HTR-8/SVneo (cell line): ENCODE measurements around the gene FCGR3A.
"Not testable (repeated sequence)": the region's sequence is repeated elsewhere in the genome, so short reads cannot be mapped to it uniquely, and the experiment has no call there.

Experiments
- DNase-seq: peaks from one replicate; pipeline ENCODE4 v3.0.0; 2011; ENCODE audit warnings: low spot score, mixed read lengths; ENCODE audit not compliant: insufficient read length
- FAIRE-seq: peaks from 2 replicates; lab custom pipeline; 2011; peaks lifted over from hg19 to GRCh38; lab: Jason Lieb, UNC

The FCGR3A gene

DNA sequence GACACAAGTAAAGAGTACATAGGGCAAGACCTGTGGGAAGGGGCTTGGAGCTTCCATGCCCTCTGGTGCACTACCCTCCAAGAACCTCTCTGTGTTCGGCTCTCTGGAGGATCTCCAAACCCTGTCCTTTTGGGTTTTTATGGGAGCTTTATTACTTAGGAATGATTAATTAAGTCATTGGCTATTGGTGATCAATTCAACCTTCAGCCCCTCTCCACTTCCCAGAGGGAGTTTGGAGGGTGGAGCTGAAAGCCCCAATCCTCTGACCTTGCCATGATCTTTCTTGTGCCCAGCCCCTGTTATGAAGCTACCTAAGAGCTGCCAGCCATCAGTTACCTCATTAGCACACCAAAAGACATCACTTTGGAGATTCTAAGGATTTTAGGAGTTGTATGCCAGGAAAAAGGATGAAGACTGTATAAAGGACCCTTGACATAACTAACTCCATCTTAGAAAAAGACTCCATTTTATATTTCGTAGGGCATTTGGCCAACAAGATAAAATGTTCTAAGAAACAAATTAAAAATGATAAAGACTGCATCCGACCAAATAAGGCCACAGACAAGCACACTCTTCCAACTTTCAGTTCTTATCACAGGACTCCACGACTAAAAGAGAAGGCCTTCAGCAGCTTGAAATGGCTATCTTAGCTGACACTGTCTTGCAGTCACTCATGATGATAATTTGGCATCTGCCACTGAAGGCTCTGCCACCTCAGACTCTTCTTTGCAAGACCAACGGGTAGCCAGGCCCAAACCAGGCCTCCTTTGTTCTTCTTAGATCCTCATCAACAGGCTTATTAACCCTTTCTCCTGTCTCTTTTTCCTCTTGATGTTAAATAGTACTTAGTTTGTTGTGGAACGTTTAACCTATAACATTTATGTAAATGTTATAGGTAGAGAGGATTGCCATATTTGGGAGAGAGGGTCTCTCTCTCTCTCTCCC lies 8.2 kb upstream of the FCGR3A start:
- FAIRE-seq, DNase-seq: not testable (repeated sequence)

DNA sequence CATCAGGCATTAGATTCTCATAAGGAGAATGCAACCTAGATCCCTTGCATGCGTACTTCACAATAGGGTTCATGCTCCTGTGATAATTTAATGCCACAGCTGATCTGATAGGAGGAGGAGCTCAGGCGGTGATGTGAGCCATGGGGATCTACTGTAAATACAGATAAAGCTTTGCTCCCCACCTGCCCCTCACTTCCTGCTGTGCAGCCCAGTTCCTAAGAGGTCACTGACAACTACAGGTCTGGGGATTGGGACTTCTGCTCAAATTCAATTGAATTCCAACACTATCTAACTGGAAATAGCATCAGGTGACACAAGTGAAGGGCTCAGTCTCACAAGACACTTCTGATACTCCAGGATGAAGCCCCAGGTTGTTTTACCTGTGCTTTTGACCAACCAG lies 7.4 kb upstream of the FCGR3A start:
- FAIRE-seq, DNase-seq: not testable (repeated sequence)

DNA sequence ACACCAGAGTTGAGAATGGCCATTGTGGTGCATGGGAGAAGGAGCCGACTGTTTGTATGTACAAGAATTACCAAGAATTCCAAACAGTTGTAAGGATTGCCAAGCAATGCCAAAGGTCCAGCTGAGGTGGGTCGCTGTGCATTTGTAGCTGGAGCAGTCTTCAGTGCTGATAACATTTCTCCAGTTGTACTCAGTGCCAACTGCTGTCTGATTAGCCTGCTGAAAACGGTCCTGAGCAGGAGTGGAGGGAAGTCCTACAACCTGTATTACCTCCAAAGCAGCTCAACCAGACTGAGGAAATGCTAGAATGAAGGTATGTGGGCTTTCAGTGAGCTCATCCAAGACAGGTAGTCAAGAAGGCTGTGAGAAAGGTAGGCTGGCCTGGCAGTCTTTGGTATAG lies 6.5 kb upstream of the FCGR3A start:
- FAIRE-seq, DNase-seq: not testable (repeated sequence)

DNA sequence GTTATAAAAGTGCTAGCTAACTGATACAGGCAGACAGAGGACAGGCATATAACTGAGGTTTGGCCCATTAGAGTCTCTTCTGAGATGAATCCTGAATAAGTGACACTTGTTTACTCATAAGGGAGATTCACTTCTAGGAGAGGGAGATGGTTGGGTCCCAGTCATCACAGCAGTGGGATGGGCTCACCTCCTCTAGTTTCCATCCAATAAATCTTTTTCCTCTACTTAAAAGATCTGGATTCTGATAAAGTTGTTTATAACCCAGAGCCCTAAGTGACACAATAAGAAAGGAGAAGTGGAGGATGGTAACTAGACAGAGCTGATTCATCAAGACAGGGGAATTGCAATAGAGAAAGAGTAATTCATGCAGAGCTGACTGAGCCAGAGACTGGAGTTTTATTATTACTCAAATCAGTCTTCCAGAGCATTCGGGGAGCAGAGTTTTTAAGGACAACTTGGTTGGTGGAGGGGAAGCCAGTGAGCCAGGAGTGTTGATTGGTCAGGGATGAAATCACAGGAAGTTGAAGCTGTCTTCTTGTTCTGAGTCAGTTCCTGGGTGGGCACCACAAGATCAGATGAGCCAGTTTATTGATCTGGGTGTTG lies 5.3 kb upstream of the FCGR3A start:
- FAIRE-seq, DNase-seq: not testable (repeated sequence)

DNA sequence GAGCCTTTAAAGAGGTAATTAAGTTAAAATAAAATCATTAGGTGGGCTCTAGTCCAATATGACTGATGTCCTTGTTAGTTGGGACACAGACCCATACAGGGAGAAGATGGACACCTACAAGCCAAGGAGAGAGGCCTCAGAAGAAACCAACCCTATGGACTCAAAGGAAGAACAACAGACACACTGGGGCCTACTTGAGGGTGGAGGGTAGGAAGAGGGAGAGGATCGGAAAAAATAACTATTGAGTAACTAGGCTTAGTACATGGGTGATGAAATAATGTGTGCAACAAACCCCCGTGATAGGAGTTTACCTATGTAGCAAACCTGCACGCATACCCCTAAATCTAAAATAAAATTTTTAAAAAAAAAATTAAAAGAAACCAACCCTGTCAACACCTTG lies 4.7 kb upstream of the FCGR3A start:
- not testable (repeated sequence) for FAIRE-seq, DNase-seq

DNA sequence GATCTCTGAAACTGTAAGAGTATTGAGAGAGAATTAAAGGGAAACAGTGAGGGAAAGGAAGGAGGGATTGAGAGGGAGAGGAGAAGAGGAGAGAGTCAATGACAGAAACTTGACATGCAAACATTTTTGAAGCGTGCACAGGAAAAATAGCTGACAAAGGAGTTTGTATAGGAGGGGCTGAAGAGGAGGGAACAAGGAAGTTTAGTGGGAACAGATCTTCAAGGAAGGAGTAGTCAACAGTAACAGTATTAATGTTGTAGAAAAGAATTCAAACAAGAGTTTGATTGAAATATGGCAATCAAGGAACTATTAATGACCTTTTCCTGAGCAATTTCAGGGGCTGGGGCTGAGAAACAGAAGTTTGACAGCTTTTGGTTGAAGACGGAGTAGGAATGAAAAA lies 4.0 kb upstream of the FCGR3A start:
- not testable (repeated sequence) for FAIRE-seq, DNase-seq

DNA sequence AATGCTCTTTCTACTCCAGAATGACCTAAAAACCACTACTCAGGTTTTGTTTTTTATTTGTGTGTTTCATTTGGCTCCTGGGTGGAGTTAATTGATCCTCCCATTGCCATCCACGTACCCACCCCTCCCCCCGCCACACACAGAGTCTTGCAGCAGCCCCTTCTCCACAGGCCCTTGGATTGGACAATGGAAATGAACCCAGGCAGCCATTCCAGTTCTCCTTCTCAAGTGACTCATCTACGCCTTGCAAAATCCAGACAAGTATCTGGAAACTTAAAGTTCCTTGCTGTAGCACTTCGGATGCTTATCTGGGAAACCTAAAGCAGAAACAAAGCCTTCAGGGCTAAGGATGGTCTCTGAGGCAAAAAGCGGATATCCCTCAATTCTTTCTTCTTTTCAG lies 1.3 kb upstream of the FCGR3A start:
- not testable (repeated sequence) for DNase-seq, FAIRE-seq

DNA sequence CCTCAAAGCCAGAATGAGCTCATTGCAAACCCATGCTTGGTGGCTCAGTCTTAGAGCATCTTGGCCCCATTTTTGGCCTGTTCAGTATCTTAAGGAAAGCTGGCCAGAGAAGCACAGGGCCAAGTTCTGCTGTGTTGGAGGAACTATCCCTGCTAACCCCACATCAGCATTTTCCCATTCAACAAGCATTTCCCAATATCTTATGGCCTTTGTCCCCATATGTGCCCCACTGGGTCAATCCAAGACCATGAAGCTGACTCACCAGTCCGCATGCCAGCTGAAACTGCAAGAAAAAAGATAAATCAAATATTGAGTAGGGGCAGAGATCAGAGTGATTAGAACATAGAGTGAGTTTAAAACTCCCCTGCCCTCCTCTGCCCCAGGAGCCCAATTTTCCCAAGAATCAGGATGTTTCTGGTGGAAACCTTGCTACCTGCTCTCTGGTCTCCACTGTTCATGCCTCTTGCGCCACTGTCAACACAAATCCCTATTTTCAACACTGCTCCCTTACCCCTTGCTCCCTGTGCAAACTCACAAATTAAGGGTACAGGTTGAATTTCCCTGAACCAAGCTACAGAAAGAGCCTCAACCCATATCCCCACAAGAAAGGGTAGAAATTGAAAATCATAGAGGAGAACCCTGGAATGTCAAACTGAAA lies 740 bp downstream of the FCGR3A start:
- FAIRE-seq, DNase-seq: not testable (repeated sequence)

DNA sequence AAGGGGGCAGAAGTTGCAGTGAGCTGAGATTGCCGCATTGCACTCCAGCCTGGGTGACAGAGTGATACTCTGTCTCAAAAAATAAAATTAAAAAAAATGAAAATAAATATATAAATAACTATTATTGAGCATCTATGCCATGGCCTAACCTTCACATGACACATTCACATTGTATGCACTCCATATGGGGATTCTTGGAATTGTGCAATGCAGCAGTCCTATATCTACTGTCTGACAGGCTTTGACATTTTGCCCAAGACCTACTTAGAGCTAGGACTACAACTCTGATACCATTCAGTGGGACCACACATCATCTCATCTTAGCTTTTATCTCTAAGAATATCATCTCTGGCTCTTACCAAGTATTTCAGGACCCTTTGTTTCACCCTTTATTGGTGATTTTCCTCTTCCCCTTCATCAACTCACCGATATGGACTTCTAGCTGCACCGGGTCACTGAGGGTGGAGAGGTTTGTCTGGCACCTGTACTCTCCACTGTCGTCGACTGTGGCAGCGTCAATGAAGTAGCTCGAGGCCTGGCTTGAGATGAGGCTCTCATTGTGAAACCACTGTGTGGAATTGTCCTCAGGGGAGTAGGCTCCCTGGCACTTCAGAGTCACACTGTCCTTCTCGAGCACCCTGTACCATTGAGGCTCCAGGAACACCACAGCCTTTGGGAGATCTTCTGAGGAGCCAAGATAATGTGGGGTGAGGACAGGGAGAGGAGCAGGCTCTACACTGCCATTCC lies 1.4 kb downstream of the FCGR3A start:
- not testable (repeated sequence) for DNase-seq, FAIRE-seq

DNA sequence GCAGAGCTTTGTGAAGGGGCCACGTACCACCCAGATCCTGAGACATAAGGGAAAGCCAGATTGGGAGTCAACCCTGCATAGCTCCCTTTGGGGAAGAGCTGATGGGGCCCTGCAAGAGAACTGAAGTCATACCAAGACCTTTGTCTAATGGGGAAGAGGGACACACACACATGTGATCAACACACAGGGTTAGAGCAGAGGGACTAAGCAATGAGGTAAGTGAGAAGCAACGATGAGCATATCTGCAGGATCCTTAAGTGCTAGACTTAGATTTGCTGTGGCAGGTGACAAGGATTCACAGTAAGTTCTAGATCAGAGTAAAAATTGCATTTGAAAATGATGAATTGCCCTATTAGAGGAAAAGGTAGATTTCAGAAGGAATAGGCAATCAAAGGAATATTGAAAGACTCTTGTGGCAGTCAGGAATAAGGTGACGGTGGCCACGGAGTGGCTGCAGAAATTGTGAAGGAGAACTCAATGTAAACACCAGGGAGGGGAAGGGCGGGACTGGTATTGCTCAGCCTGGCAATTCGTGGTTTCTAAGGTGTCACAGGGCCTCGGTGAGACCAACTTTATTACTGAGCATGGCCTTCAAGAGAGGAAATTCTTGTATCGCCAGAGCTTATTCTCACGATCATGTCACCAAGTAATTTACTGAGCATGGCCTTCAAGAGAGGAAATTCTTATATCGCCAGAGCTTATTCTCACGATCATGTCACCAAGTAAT lies 4.5 kb downstream of the FCGR3A start:
- not testable (repeated sequence) for DNase-seq, FAIRE-seq

DNA sequence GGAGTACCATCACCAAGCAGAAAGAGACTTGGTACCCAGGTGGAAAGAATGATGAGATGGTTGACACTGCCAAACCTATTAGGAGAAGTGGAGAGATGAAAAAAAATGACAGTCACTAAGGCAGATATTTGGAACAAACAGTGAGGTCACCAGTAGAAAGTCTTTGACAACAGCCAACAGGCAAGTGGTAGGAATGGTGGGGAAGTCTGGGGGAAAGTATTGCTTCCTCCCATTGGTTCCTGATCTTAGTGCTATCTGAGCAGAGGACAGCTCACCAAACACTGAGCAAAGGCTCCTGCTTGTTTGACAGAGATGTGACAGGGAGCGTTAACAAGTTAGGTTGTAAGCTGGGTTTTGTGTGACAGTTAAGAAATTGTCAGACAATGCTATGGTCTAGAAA lies 6.5 kb downstream of the FCGR3A start:
- not testable (repeated sequence) for FAIRE-seq, DNase-seq

DNA sequence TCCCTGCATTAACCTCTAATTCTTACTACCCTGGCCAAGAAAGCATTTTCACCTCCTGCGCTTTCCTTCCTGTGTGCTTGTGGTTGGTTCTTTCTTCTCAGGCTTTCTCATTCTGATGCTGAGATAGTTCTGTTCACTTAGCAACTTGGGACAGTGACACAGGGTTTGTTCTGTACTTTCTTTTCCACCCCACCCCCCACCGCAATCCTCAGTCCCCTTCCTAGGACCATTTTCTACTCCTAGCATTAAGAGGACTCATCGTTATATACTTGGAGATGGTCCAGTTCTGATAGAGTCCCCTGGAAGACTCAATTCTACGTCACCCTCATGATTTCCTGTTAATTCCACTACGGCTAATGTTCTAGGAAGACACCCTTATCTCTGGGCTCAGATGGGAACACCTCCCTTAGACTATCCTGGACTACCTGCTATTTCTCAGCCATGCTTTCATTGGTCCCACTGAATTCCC lies 7.5 kb downstream of the FCGR3A start:
- FAIRE-seq, DNase-seq: not testable (repeated sequence)

DNA sequence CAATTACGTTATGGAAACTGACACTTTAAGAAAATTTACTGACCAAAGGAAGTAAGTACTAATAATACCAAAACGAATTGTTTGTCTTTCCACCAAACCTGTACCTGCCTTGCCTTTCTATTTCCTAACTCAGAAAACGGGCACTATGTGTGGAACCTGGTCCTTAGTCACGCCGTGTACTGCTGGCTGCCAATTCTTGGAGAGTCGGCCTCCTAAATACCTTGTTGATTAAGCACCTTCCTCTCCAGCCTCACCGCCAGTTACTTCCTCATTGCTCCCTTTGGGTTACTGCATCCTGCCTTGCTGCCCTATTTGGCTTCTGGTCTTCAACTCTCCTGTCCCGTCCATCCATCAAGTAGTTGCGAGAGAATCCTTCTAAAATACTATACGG lies 9.1 kb downstream of the FCGR3A start:
- not testable (repeated sequence) for DNase-seq, FAIRE-seq

DNA sequence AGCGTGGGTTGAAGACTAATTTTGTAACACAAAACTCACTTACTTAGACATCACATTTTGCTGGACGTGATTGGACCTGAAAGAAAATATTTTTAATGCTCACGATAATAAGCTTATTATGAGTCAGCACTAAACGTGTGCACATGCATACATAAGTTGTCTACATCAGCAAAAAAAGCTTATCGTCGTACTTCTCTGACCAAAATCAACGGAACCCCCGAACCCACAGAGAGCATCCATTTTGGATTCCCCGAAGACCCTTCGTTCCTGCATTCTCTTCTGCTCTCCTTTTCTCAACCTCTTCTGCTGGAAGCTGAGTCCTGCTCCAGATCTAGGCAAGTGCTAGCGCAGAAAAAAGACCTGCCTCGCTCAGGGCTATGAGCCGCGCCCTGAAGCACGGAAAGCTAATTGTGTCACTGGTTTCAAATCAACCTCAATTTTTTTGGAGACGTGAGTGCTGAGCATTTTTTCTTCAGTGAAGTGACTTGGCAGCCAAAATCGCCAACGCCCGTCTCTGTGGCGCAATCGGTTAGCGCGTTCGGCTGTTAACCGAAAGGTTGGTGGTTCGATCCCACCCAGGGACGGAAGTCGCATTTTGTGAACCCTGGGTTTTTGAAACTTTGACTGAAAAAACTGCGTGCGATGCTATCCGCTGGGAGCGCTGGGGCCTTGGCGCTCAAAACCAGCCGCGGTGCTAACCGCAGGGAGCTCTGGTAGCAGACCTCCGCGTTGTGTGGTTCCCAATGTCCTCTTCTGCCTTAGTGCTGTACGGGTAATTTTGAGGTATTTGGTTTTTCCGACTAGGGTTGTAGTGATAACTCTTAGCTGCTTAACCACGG lies 9.7 kb downstream of the FCGR3A start:
- not testable (repeated sequence) for FAIRE-seq, DNase-seq

DNA sequence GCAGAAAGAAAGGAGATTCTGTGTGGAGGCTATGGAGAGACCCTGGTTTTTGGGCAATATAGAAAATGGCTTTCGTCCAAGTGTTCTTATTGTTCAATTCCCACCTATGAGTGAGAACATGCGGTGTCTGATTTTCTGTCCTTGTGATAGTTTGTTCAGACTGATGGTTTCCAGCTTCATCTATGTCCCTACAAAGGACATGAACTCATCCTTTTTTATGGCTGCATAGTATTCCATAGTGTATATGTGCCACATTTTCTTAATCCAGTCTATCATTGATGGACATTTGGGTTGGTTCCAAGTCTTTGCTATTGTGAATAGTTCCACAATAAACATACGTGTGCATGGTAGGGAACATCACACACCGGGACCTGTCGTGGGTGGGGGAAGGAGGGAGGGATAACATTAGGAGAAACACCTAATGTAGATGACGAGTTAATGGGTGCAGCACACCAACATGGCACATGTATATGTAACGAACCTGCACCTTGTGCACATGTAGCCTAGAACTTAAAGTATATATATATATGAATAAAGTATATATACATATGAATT lies 10.6 kb downstream of the FCGR3A start:
- not testable (repeated sequence) for DNase-seq, FAIRE-seq

DNA sequence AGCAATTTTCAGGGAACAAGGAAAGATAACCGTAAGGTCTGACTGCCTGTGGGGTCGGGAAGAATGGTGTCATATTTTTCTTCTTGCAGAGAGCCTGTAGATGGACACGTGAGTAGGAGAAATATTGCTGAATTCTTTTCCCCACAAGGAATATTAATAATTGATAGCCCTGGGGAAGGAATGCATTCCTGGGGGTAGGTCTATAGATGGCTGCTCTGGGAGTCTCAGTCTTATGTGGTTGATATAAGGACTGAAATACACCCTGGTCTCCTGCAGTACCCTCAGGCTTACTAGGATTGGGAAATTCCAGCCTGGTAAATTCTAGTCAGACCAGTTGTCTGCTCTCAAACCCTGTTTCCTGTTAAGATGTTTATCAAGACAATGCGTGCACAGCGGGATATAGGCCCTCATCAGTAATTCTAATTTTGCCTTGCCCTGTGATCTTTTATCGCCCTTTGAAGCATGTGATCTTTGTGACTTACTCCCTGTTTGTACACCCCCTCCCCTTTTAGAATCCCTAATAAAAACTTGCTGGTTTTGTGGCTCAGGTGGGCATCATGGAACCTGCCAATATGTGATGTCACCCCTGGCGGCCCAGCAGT lies 12.4 kb downstream of the FCGR3A start:
- not testable (repeated sequence) for DNase-seq, FAIRE-seq
